ENCODE data around the gene TF. TPM values are rescaled to one million over a fixed set of nuclear protein-coding genes. Genes with fewer than 3 reads are reported as not detected.

TF gene
- total RNA-seq, 2 experiments from 2014 or later = 0.02 to 0.08 TPM

GRCh38 chr3:133838916-133839800 lies 93.0 kb downstream of the TF start:
- Mint-ChIP-seq H3K9me3 (no peaks in the 10 kb centered on the region), H3K4me3 (no peak overlapping the region), H3K36me3 (no peaks in the 10 kb centered on the region), H3K4me1 (no peaks in the 10 kb centered on the region), H3K27ac (no peak overlapping the region), H3K27me3 (no peaks in the 10 kb centered on the region)
- DNase-seq = no peak

- H3K9me3 Mint-ChIP-seq = no peaks in the 10 kb centered on the region
- no peak for DNase-seq
- no peaks in the 10 kb centered on the region for H3K27me3 Mint-ChIP-seq
- no peak overlapping the region for H3K4me3 Mint-ChIP-seq
- no peaks in the 10 kb centered on the region for H3K36me3 Mint-ChIP-seq
- H3K4me1 Mint-ChIP-seq = no peaks in the 10 kb centered on the region
- H3K27ac Mint-ChIP-seq = no peak overlapping the region
Observed at GRCh38 chr3:133840055-133840737, 94.0 kb downstream of the TF start.

GRCh38 chr3:133840767-133841166 lies 94.6 kb downstream of the TF start:
- Mint-ChIP-seq H3K4me1 (no peaks in the 10 kb centered on the region), H3K36me3 (no peaks in the 10 kb centered on the region), H3K27ac (no peak overlapping the region), H3K4me3 (no peak overlapping the region), H3K27me3 (no peaks in the 10 kb centered on the region), H3K9me3 (no peaks in the 10 kb centered on the region)
- DNase-seq = no peak

DNA sequence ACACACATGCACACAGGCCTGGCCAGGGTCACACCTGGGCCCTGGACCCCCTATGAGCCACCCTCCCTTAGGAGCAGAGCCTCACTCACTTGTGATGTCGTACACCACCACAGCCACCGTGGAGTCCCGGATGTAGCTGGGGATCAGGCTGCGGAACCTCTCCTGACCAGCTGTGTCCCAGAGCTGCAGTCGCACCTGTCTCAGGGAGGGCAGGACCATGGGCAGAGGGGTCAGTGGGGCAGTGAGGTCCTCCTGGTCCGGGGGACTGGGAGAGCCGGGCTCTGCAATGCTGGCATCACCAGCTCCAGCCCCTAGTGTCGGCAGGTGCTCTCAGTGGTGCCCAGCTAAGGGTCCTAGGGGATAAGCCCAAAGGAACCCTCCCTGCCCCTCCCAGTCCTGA lies 95.0 kb downstream of the TF start:
- no peak overlapping the region for H3K27ac Mint-ChIP-seq
- no peaks in the 10 kb centered on the region for H3K4me1 Mint-ChIP-seq
- H3K27me3 Mint-ChIP-seq = no peaks in the 10 kb centered on the region
- H3K9me3 Mint-ChIP-seq = no peaks in the 10 kb centered on the region
- no peak overlapping the region for H3K4me3 Mint-ChIP-seq
- DNase-seq = no peak
- no peaks in the 10 kb centered on the region for H3K36me3 Mint-ChIP-seq

DNA sequence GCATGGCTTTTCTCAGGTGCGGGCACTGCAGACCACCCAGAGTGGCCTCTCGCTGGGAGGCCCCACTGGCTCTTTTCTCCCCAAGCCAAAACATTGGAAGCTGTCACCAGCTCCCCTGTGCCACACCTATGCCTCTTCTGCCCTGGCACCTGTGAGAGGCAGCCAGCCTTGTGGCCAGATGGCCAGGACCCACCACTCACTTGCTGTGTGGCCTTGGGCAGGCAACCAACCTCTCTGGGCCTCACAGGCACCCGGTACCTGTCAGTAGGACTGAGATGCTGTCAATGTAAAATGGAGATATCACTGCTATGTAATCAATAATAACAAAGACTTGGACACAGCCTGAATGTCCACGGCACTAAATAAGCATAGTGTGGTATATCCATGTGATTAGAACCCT lies 96.0 kb downstream of the TF start:
- H3K27me3 Mint-ChIP-seq = no peaks in the 10 kb centered on the region
- no peak for DNase-seq
- no peaks in the 10 kb centered on the region for H3K4me1 Mint-ChIP-seq
- H3K4me3 Mint-ChIP-seq = no peak overlapping the region
- no peaks in the 10 kb centered on the region for H3K9me3 Mint-ChIP-seq
- no peak overlapping the region for H3K27ac Mint-ChIP-seq
- no peaks in the 10 kb centered on the region for H3K36me3 Mint-ChIP-seq

- Mint-ChIP-seq H3K4me3 (no peak overlapping the region), H3K4me1 (no peaks in the 10 kb centered on the region), H3K36me3 (no peaks in the 10 kb centered on the region), H3K9me3 (no peaks in the 10 kb centered on the region), H3K27me3 (no peaks in the 10 kb centered on the region), H3K27ac (no peak overlapping the region)
- no peak for DNase-seq
Observed at GRCh38 chr3:133843634-133844033, 97.4 kb downstream of the TF start.

GRCh38 chr3:133845127-133845526 lies 98.9 kb downstream of the TF start:
- H3K27me3 Mint-ChIP-seq = no peaks in the 10 kb centered on the region
- DNase-seq = no peak
- no peak overlapping the region for H3K4me3 Mint-ChIP-seq
- H3K4me1 Mint-ChIP-seq = no peaks in the 10 kb centered on the region
- no peak overlapping the region for H3K27ac Mint-ChIP-seq
- no peaks in the 10 kb centered on the region for H3K9me3 Mint-ChIP-seq
- no peaks in the 10 kb centered on the region for H3K36me3 Mint-ChIP-seq

Other genes with a start within 250 kb of the TF start
- 100 to 1,000 TPM; 268 to 269 TPM for gene CDV3, start 172.7 kb upstream of the TF start, total RNA-seq
- gene TOPBP1, start 84.5 kb upstream of the TF start, total RNA-seq = 10 to 100 TPM; 82.3 to 84.4 TPM
- 10 to 100 TPM; 91.3 to 94.0 TPM for gene SRPRB, start 59.4 kb downstream of the TF start, total RNA-seq
- gene RAB6B, start 149.5 kb downstream of the TF start, total RNA-seq = under 1 TPM; 0.08 to 0.29 TPM

Measured in activated naive CD8-positive, alpha-beta T cell treated with anti-CD3 and anti-CD28 coated beads for 36 hours (primary cell).